Measurements from ENCODE around the gene PLXNC1.

Gene PLXNC1

GRCh38 chr12:94289461-94290312, 141.3 kb downstream of the PLXNC1 start:
- TF ChIP-seq, protein P1, sequence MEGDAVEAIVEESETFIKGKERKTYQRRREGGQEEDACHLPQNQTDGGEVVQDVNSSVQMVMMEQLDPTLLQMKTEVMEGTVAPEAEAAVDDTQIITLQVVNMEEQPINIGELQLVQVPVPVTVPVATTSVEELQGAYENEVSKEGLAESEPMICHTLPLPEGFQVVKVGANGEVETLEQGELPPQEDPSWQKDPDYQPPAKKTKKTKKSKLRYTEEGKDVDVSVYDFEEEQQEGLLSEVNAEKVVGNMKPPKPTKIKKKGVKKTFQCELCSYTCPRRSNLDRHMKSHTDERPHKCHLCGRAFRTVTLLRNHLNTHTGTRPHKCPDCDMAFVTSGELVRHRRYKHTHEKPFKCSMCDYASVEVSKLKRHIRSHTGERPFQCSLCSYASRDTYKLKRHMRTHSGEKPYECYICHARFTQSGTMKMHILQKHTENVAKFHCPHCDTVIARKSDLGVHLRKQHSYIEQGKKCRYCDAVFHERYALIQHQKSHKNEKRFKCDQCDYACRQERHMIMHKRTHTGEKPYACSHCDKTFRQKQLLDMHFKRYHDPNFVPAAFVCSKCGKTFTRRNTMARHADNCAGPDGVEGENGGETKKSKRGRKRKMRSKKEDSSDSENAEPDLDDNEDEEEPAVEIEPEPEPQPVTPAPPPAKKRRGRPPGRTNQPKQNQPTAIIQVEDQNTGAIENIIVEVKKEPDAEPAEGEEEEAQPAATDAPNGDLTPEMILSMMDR (IDR thresholded peaks at IDR 0.05; ENCODE audit: insufficient read depth, missing control alignments) = no peak
- no peak for DNase-seq (ENCODE audit: insufficient read length, low spot score)
- FAIRE-seq = no peak

GRCh38 chr12:94290353-94290752, 142.0 kb downstream of the PLXNC1 start:
- FAIRE-seq (no peak), DNase-seq (ENCODE audit: insufficient read length, low spot score) (no peak)
- TF ChIP-seq, protein P1 (IDR thresholded peaks at IDR 0.05; ENCODE audit: insufficient read depth, missing control alignments) = no peak

DNA sequence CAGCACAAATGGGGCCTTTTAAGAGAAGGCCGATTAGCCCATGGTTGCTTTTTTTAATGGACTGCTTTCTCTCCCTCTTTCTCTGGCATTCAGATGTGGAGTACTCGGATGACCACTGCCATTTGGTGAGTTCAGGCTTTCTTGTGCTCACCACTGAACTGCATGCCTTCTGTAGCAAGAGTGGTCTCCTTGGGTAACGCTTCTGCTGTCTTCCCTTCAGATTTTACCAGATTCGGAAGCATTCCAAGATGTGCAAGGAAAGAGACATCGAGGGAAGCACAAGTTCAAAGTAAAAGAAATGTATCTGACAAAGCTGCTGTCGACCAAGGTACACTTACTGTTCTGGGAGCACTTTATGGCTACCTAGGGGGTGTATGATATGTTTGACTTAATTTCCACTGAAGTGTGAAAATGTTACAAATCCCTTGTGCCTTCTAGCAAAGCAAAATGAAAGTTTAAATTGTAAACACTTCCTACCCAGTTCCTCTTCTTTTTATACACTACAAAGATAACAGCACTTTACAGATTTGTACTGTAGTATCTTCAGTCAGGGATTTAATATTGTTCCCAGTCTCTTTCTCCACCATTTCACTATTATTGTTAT, 148.8 kb downstream of the PLXNC1 start:
- no peak for DNase-seq (ENCODE audit: insufficient read length, low spot score)
- FAIRE-seq = no peak
- TF ChIP-seq, protein P1 (IDR thresholded peaks at IDR 0.05; ENCODE audit: insufficient read depth, missing control alignments) = no peak

DNA sequence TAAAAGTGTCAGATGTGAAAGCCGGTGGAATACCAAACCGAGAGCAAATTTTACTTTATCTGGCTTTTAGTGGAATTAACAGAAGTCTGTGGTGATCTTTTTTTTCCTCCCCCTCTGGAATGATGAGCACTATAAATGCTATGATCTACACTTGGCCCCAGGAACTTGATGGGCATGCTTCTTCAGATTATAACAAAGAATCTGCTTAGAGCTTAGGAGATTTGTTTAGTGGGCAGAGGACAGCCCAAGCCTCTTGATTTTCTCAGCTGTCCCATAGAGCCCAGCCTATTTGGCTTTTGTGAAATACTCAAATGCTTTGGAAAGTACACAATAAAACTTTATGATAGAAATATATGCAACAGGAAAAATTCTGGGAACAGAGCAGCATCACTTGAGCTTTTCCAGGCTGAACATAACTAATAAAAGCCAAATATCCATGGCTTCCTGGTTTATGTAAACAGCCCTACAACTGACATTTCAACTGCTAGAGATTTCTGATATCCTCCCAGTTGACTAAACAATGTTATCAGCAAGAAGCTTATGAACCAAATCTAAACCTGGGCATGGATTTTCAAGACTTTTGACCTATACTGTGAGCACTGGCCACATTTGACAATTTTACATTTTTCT, 149.6 kb downstream of the PLXNC1 start:
- FAIRE-seq (no peak), DNase-seq (ENCODE audit: insufficient read length, low spot score) (no peak)
- TF ChIP-seq, protein P1 (IDR thresholded peaks at IDR 0.05; ENCODE audit: insufficient read depth, missing control alignments) = no peak

- FAIRE-seq = no peak
- DNase-seq (ENCODE audit: insufficient read length, low spot score) = no peak
- TF ChIP-seq, protein P1 (IDR thresholded peaks at IDR 0.05; ENCODE audit: insufficient read depth, missing control alignments) = no peak
These were observed 151.5 kb downstream of the PLXNC1 start for GRCh38 chr12:94299846-94300245.

- TF ChIP-seq, protein P1 (IDR thresholded peaks at IDR 0.05; ENCODE audit: insufficient read depth, missing control alignments) = no peak
- DNase-seq (ENCODE audit: insufficient read length, low spot score) (no peak), FAIRE-seq (no peak)
These were observed 155.6 kb downstream of the PLXNC1 start for GRCh38 chr12:94304012-94304411.

Measured in D721Med (cell line).